Keratinocyte (primary cell): ENCODE data around the gene CCDC83.

Experiments used
- EZH2 ChIP-seq: IDR thresholded peaks from one replicate; pipeline ENCODE4 v1.6.1; 2012; ENCODE audit warnings: inconsistent platforms, mild to moderate bottlenecking, low read length, moderate library complexity
- TF ChIP-seq, protein P1 (sequence below), 3 experiments: IDR thresholded peaks in 1 of 3; conservative IDR thresholded peaks in 1 of 3; optimal IDR thresholded peaks in 1 of 3; 2 replicates in 2 of 3; 3 replicates in 1 of 3; pipeline versions ENCODE3 to v1.5.1; 2011; ENCODE audit warnings: low read length in 3 of 3, mild to moderate bottlenecking in 3 of 3, moderate library complexity in 2 of 3, control low read depth in 1 of 3, inconsistent platforms in 1 of 3; ENCODE audit not compliant: insufficient read depth in 2 of 3; ENCODE audit errors: extremely low read depth in 1 of 3

DNA sequence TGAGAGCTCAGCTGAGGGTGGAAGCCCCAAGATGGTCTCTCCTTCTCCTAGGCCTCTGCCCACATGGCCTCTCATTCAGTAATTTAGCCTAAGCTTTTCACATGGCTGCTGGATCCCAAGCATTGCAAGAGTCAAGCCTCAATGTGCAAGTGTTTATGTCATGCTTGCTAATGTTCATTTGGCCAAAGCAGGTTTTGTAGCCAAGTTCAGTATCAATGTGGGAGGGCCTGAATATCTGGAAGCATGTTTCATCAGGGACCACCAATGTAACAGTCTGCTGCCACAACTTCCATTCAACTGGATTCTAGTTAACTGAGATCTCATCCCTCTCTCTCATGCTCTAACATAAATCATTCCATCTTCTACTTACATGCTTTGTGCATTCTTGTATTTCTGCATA lies 35.7 kb upstream of the CCDC83 start:
- TF ChIP-seq, protein P1, sequence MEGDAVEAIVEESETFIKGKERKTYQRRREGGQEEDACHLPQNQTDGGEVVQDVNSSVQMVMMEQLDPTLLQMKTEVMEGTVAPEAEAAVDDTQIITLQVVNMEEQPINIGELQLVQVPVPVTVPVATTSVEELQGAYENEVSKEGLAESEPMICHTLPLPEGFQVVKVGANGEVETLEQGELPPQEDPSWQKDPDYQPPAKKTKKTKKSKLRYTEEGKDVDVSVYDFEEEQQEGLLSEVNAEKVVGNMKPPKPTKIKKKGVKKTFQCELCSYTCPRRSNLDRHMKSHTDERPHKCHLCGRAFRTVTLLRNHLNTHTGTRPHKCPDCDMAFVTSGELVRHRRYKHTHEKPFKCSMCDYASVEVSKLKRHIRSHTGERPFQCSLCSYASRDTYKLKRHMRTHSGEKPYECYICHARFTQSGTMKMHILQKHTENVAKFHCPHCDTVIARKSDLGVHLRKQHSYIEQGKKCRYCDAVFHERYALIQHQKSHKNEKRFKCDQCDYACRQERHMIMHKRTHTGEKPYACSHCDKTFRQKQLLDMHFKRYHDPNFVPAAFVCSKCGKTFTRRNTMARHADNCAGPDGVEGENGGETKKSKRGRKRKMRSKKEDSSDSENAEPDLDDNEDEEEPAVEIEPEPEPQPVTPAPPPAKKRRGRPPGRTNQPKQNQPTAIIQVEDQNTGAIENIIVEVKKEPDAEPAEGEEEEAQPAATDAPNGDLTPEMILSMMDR (optimal IDR thresholded peaks at IDR 0.05 in 1 of 3, IDR thresholded peaks at IDR 0.05 in 1 of 3, conservative IDR thresholded peaks at IDR 0.05 in 1 of 3; ENCODE audit: extremely low read depth in 1 of 3, insufficient read depth in 2 of 3, low read length in 3 of 3), result no peak
- TF ChIP-seq EZH2, result no peak
